K562 treated with DMSO at 1 percent for 48 hours (cell line): ENCODE results near the gene RHBDL1. TPM values are rescaled to one million over a fixed set of nuclear protein-coding genes. Genes with fewer than 3 reads are reported as not detected.

Source experiments
- total RNA-seq: library from RNA; unstranded; fragments of 300-600 nt; gene quantifications from 2 replicates; pipeline ENCODE4 v1.2.3, GENCODE V29; 2022; ENCODE audit warnings: low replicate concordance; ENCODE audit errors: extremely low read depth

Gene RHBDL1
- total RNA-seq, 1 experiment from 2014 or later = not detected

Other genes starting within 250 kb of the RHBDL1 start
- not detected in 2 replicates for gene CAPN15, start 148.0 kb upstream of the RHBDL1 start, total RNA-seq
- not detected in 2 replicates for gene PRR35, start 115.3 kb upstream of the RHBDL1 start, total RNA-seq
- not detected in 2 replicates for gene NHLRC4, start 108.7 kb upstream of the RHBDL1 start, total RNA-seq
- gene PIGQ, start 105.7 kb upstream of the RHBDL1 start, total RNA-seq = 359 TPM in 1 of 2 replicates, not detected in the other
- not detected in 2 replicates for gene RAB40C, start 85.6 kb upstream of the RHBDL1 start, total RNA-seq
- gene WFIKKN1, start 44.7 kb upstream of the RHBDL1 start, total RNA-seq = not detected in 2 replicates
- gene METTL26, start 39.4 kb upstream of the RHBDL1 start, total RNA-seq = not detected in 2 replicates
- gene MCRIP2, start 33.8 kb upstream of the RHBDL1 start, total RNA-seq = not detected in 2 replicates
- not detected in 2 replicates for gene WDR90, start 26.3 kb upstream of the RHBDL1 start, total RNA-seq
- not detected in 2 replicates for gene RHOT2, start 7.5 kb upstream of the RHBDL1 start, total RNA-seq
- gene STUB1, start 4.7 kb downstream of the RHBDL1 start, total RNA-seq = not detected in 2 replicates
- not detected in 2 replicates for gene JMJD8, start 8.7 kb downstream of the RHBDL1 start, total RNA-seq
- gene WDR24, start 14.7 kb downstream of the RHBDL1 start, total RNA-seq = not detected in 2 replicates
- not detected in 2 replicates for gene FBXL16, start 30.1 kb downstream of the RHBDL1 start, total RNA-seq
- gene METRN, start 39.4 kb downstream of the RHBDL1 start, total RNA-seq = not detected in 2 replicates
- gene ANTKMT, start 45.5 kb downstream of the RHBDL1 start, total RNA-seq = not detected in 2 replicates
- gene CCDC78, start 50.8 kb downstream of the RHBDL1 start, total RNA-seq = not detected in 2 replicates
- gene HAGHL, start 51.4 kb downstream of the RHBDL1 start, total RNA-seq = not detected in 2 replicates
- not detected in 2 replicates for gene CIAO3, start 65.3 kb downstream of the RHBDL1 start, total RNA-seq
- not detected in 2 replicates for gene MSLN, start 85.1 kb downstream of the RHBDL1 start, total RNA-seq
- not detected in 2 replicates for gene RPUSD1, start 112.7 kb downstream of the RHBDL1 start, total RNA-seq
- not detected in 2 replicates for gene CHTF18, start 112.9 kb downstream of the RHBDL1 start, total RNA-seq
- gene GNG13, start 125.1 kb downstream of the RHBDL1 start, total RNA-seq = not detected in 2 replicates